HS-27A (cell line): Measurements from ENCODE around the gene ANKS1B.

Experiments
- DNase-seq: peaks from one replicate; pipeline ENCODE4 v3.0.0-alpha.2; 2012; ENCODE audit warnings: low read depth, missing footprints

The ANKS1B gene

DNA sequence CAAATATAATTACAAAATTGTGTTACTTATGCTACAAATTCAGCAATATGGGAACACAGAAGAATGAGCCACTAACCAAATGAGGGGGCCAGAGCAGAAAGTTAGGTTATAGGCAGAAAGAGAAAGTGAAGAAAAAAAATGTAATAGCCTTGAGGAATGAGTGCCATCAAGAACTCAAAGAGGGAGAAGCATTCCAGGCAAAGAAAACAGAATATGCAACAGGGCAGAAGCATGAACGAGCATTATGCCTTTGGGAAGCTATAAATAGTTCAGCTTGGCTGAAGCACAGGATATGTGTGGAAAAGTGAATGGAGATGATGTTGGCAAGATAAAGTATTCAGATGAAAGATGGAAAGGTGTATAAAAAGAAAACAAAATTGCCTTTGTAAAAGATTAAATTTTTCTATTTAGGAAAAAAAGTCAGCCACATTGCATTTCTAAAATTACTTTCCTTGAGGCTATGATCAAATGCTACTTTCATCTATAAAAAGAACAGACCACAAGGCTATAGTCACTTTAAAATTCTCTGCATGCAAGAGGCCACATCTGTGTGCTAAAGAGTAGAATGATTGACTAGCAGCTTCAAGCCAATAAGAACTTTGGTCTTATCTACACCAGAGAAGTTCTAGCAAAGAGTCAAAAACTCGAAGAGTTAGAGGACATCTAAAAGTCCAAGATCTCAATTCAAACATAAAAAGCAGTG, 530.7 kb downstream of the ANKS1B start:
- DNase-seq, result no peak

DNA sequence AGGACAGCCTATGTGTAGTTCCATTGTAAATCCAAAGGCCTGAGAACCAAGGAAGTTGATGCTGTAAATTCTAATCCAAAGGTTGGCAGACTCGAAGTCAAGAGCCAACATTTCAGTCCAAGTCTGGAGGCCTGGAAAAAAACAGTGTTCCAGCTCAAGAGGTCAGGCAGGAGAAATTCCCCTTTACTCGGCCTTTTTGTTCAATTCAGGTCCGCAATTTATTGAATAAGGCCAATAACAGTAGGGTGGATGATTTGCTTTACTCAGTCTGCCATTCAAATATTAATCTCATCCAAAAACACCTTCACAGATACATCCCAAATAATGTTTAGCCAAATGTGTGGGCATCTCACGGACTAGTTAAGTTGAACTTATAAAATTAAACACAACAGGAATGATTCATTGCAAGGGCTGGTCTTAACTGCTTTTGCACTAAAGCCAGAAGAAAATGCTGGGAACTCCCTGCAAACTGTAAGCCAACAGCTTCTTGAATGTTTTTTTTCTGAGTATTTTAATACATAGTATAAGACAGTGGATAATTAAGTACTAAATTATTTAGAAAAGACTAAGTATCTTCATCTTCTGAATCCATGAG, 534.6 kb downstream of the ANKS1B start:
- no peak for DNase-seq

DNA sequence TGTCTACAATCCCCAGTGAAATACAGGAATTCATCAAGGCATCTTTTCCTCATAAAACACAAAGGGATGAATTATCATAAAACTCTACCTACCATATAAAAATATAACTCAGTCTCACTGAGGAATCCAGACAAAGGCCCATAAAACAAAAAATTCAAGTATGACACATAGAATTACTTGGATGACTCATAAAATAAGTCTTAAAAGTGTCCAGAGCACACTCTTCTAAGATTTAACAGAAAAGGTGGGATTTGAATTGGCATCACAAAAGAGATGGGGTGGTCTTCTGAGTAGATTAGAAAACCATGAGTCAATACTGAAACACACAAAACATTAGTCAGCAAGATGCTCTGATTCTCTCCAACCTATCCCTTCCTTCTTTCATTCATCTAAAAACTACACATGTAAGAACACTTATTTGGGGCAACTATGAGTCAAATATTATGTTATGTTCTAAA, 539.8 kb downstream of the ANKS1B start:
- peak; percentile 0 for DNase-seq

DNA sequence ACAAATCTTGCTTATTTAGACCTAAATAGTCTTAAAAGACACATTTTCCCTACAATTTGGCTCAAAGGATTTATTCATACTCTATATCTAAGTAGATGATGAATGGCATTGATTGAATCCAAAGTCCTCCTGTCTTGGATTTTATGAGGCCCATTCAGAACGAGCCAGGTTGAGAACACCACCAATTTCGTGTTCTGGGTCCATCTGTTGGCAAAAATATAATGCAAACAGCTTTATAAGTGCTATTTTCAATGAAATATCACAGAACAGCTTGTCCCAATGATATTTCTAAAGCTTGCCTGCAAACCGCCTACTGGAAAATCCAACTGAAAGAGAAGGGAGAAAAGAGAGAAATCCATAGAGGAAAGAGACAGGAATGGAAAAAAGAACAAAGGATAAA, 542.0 kb downstream of the ANKS1B start:
- DNase-seq, result no peak

DNA sequence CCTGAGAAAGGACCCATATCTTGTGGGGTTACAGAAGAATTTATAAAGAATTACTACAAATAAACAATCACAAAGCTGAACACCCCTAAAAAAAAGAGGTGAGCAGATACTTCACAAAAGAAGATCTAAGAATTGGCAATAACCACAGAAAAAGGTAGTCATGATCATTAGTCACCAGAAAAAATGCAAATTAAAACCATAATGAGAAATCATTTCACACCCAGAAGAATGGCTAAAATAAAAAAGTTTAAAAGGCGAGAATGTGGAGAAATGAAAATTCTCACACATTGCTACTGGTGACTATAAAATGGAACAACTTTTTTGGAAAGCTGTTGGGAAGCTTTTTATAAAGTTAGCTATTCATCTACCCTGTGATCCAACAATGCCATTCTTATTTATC, 545.3 kb downstream of the ANKS1B start:
- DNase-seq, result no peak

DNA sequence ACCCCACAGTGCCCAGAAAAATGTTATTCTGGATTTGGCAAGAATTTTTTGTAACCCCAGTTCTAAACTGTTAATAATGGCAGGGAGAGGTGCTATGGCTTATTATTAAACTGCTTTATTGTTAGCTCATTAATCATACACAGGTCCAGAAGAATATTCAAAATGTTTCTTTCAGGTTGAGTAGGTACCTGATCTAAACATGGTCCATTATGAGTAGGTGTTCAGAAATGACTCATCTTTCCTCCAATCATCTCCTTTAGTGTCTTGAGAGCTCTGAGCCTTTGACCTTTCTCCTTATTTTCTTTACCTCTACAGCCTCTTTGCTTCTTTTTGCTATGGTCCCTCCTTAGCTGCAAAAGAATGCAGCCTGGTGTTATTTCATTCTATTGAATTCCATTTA, 548.2 kb downstream of the ANKS1B start:
- DNase-seq, result no peak

DNA sequence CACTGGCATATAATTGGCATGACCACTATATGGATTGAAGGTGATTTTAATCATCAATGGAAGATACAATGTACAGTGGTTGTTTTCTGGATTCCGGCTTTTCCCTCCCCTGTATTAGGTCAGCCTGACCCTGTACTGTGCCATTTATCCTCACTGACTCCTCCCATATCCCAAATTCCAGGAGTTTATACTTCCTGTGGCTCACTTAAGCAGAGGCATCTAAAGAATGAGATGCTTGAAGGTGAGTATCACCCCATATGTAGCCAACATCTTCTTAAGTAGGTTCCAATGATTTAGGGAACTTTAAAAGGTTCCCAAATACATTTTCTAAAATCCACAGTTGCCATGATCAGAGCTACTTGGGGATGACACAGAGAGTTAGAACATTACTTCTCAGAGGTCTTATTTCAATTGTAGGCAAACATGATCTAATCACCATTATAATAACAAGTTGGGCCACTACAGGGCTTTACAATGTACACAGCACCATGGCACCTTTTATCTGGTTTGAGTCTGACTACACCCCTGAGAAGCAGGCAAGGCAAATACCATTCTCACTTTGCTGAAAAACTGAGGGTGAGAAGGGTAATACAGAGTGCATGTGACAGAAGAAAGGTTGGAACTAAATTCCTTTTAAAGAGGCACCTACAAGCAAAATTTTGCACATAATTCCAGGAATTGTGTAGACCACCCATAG, 549.5 kb downstream of the ANKS1B start:
- DNase-seq, result no peak

DNA sequence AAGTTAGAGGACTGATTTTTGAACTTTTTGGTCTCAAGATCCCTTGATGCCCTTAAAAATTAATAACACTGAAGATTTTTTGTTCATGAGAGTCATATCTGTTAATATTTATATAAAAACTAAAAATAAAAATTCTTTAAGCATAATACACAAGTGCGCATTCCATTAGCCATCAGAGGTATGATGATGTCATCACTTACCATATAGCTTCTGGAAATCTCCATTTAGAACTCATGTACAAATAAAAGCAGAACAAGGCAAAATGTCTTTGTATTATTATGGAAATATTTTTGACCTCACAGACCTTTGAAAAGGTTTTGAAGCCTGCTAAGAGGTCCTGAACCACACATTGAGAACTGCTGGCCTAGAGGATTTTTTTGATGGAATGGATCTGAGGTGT, 551.6 kb downstream of the ANKS1B start:
- DNase-seq, result no peak

DNA sequence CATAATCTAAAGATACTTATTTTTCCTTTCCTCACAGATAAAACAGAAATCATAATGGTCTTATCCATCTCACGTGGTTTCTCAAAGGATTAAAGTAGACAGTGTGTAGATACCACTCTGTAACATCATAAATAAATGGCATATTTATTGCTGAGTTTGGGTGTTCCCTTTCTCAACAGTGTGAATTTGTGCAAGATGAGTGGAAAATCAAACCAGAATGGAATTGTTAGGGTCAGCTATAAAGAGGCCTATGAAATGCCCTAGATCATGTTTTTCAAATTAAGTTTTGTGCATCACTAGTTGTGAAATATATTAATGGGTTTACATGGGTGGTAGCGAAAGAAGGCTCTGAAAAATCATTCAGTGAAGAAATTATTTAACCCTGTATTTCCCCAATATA, 553.5 kb downstream of the ANKS1B start:
- DNase-seq, result no peak

DNA sequence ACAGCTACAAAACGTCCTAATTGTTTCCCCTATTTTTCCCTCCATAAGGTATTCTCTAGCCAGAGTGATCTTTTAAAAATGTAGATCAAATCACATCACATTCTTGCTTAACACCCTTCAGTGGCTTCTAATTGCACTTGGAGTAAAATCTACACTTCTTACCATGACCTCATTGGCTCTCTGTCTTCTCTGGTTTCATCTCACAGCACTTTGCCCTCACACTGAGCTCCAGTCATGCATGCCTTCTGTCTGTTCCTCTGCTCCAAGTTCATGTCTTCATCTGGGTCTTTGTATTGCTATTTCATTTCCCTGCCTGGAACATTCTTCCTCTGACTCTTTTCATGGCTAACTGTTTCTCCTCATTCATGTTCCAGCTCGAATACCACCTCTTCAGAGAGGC, 557.6 kb downstream of the ANKS1B start:
- no peak for DNase-seq

DNA sequence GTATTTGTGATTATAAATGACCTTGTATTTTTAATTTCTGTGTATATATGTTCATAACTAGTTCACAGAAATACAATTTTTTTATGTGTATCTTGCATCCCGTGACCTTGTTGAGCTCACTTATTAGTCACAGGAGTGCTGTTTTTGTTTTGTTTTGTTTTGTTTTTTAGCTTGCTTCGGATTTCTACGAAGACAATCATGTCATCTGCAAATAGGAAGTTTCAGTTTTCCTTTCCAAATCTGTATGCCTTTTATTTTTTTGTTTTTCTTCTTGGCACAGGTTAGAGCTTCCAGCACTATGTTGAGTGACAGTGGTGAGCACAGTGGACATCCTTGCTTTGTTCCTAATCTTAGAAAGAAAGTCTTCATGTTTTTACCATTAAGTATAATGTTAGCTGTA, 566.4 kb downstream of the ANKS1B start:
- no peak for DNase-seq

DNA sequence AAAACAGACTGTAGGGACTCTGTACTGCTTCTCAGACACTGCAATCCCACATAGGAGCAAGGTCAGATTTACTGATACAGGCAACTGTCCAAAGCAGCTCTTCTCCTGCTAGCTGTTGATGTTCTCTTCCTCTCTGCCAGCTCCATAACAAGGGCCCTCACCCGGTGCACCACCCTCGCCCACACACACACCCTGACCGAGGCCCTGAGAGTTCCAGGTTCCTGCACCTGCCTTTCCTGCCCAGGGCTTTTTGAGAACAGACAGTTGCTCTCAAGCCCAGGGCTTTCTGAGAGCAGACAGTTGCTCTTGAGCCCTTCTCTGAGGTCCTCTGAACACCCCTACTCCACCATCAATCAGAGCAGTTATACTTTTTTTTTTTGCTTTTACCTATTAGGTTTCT, 571.0 kb downstream of the ANKS1B start:
- DNase-seq, result no peak

DNA sequence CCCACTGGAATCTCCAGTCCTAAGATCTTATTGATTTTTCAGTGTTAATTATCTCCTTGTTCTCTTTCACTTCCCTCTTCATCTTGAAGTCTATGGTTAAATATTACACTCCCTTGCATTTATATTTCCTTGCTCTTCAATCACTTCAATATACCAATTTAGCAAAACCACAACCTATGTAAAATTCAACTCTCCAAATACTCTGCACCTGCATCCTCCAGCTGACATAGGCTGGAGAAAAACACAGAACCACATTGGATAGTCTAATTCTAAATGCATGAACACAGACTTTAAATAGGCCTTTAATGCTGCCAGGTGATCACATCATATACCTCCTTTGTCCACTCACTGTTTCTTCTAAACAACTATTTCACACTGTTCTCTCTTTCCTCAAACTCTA, 591.0 kb downstream of the ANKS1B start:
- DNase-seq, result no peak

DNA sequence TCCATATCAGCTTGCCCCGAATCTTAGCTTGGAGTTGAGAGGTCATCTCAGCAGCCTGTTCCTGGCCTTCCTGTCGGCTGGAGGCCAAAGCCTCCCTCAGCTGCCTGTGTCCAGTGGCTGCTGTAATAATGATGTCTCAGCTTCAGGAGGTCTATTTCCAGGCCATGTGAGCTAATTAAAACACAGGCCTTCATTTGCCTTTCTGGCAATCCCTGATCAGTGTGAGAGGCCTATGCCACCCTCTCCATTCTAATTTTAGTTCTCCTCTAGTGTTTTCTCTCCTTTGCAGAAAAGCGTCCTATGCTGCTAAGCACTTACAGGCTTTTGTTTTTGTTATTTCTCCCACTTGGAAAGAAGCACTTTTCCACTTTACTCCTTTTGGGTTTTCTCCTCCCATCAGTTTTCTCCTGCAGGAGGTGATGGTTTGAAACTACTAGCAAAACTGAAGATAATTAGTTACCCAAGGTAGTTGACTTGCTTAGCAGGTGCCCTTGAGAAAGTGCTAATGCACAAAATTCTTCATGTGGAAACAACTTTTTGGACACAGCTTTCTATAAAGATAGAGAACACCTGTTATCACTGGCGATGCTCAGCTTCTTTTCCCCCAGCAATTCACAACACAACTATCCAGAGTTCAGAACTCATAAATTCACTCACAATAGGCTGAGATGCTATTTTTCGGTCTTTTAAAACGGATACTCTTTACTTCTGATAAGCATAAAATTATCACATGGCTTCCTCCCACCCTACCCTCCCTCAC, 592.5 kb downstream of the ANKS1B start:
- no peak for DNase-seq

DNA sequence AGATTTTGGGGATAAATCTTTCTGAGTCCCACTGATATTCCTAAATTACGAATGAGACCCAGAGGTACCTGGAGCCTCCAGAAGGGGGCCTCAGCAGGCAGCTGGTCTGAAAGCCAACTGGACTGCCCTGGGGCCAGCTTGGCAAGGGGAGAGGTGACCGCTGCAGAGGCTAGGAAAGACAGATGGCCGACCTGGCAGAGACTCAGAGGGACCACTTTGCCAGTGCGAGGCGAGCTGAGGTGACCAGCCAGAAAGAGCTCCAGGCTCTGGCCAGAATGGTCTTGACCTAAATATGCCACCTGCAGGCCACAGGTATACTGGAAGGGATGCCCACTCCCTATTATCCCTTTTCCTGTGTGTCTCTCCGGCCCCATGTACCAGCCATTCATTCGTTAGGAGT, 594.0 kb downstream of the ANKS1B start:
- DNase-seq, result no peak

DNA sequence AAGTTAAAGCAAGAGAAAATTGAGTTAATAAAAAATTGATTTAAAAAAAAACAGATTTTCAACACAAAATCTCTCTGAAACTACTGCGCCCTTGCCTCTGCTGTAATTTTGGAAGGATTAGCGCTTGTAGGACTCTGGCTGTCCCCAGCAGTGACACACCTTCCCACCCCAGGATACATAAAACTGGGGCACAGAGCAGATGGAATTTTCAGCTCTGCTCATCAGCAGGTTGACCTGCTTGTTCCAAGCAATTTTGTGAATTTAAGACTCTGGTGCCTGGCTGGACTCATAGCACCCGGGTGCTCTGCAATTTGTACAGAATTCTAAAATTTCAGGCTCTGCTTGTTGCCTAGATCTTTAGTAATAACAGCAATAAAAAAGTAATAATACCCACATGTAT, 595.0 kb downstream of the ANKS1B start:
- no peak for DNase-seq

DNA sequence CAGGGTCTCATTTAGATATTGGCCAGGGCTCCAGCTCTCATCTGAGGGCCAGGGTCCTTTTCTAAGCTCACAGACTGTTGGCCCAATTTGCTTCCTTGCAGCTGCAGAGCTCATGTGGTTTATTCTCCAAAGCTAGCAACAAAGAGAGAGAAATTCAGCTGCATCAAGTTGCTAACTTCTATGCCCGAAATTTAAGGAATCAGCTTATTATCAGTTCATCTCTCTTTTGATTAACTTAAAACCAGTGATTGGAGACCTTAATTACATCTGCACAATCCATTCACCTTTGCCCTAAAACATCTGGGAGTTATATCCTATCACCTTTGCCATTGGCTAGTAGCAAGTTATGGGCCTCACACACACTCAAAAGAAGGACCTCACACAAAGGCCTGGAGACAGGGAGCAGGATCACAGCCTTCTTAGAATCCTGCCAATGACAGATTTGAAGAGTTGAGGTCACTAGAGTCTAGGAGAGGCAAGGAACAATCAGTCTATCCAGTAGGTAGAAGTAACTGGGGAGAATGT, 596.0 kb downstream of the ANKS1B start:
- no peak for DNase-seq

DNA sequence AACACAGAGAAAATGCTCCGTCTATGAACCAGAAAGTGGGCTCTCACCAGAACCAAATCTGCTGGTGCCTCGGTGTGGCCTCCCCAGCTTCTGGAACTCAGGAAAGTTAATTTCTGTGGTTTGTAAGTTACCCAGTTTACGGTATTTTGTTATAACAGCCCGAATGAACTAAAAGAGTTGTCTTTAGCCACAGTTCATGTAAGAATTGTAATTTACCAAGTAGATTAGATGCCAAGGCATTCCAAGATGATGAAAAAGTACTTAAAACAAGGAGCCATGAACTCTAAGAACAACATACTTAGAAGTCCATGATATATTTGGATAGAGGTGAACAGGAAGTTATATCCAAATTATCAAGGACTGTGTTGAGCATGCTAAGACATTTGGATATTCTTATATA, 597.1 kb downstream of the ANKS1B start:
- no peak for DNase-seq

DNA sequence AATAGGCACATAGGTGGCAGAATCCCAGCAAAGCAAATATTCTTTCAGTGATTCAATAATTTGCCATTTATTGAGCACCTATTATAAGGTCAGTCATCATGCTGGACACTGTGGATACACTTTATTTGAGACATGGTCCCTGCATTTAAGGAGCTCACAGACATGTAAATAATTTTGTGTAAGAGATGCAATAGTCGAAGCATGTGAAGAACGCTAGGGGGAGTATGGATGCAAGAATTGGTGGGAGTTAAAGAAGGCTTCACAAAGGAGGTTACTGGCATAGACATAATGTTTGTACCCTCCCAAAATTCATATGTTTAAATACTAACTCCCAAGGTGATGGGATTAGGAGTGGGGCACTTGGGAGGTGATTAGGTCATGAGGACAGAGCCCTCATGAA, 597.8 kb downstream of the ANKS1B start:
- no peak for DNase-seq

DNA sequence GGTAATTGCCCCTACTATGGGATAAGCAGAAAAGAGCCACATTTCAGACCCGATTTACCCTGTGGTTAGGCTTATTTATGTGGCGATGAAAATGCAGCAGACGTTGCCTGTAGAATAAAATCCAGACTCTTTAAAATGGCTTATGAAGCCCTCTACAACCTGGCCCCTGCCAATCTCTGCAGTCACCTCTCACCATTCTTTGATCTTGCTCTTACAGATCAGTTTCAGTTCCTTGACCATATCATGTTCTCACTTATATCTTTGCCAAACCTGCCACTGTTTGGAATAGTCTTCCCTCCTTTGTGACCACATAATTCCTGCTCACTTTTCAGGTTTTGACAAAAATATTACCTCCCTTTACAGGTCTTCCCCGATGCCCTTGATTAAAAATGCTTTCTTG, 601.5 kb downstream of the ANKS1B start:
- DNase-seq, result no peak

DNA sequence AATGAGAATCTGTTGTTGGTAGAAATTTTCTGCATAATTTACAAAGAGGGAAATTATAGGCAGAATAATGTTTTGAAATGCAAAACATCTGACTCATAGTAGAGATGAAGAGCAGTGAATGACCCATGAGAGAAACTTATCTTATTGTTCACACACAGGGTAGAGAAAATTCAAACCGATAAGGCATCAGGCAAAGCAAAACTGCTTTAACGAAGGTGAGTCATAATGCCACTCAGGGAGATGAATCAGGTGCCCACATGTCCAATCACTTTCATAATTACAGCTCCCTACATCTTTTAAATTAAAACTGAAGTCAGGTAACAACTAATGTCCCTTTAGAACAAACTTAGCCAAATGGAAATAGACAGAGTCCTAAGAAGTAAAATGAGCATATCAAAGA, 602.7 kb downstream of the ANKS1B start:
- DNase-seq, result no peak

DNA sequence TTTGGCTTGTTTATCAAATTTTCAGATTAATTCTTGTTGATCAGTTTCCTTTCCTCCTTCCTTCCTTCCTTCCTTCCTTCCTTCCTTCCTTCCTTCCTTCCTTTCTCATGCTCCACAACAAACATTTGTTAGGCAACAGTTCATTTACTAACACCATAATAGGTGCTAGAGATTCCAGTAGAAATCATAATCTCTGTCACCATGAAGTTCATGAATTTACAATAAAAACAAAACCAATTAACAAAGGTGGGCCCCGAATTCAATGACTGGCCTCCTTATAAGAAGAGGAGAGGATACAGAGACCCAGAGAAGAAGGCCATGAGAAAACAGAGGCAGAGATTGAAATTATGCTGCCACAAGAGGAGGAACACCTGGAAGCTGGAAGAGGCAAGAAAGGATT, 604.0 kb downstream of the ANKS1B start:
- no peak for DNase-seq

DNA sequence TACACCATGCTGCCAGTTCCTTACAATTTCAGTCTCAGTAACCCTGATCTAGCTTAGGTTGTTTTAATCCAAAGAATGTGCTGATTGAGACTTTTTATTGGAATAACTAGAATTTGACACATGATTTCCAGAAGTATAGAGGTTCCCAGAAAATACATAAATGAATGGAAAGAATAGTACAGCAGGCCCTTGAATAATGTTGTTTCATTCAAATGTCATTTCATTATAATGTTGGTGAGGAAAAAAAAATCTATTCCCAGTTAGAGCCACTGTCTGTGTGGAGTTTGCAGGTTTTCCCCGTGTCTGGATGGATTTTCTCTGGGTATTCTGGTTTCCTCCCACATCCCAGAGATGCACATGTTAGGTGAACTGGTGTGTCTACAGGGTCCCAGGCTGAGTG, 610.7 kb downstream of the ANKS1B start:
- no peak for DNase-seq
